ENCODE results near the gene CEP126.

DNA sequence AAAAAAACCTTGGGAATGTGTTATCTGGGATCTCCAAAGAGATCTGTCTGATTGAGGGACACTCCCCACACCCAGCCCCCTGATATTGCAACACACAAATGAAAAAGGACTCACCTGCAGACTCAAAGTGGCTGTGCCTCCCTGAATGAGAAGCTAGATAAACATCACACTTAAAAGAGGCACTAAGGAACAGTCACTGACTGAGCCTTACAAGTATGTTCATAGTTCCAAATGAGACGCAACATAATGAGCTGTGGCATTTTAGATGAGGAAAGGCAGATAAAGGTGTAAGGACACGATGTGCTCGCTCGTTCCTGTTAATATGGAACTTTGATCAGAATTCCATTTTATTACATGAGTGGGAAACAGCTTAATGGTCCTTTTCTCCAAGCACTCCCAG lies 111.4 kb downstream of the CEP126 start:
- TF ChIP-seq, protein P1, sequence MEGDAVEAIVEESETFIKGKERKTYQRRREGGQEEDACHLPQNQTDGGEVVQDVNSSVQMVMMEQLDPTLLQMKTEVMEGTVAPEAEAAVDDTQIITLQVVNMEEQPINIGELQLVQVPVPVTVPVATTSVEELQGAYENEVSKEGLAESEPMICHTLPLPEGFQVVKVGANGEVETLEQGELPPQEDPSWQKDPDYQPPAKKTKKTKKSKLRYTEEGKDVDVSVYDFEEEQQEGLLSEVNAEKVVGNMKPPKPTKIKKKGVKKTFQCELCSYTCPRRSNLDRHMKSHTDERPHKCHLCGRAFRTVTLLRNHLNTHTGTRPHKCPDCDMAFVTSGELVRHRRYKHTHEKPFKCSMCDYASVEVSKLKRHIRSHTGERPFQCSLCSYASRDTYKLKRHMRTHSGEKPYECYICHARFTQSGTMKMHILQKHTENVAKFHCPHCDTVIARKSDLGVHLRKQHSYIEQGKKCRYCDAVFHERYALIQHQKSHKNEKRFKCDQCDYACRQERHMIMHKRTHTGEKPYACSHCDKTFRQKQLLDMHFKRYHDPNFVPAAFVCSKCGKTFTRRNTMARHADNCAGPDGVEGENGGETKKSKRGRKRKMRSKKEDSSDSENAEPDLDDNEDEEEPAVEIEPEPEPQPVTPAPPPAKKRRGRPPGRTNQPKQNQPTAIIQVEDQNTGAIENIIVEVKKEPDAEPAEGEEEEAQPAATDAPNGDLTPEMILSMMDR (IDR thresholded peaks at IDR 0.05): no peak
- no peak for TF ChIP-seq POLR2A (IDR thresholded peaks at IDR 0.05)
